Activated T-helper 17 cell treated with anti-CD3 and anti-CD28 coated beads, Interleukin-2, amount 50 U/mL, for 72 hours (primary cell): ENCODE measurements around the gene QSOX2. TPM values are rescaled to one million over a fixed set of nuclear protein-coding genes. Genes with fewer than 3 reads are reported as not detected.

Source experiments
- ATAC-seq: fragments of 150-1000 bp; cut with Tn5 transposase; replicated peaks from 2 replicates; pipeline ENCODE4 v1.10.0; 2021; ENCODE audit warnings: mild to moderate bottlenecking, moderate library complexity
- H3K27ac Mint-ChIP-seq: one replicate; pipeline ENCODE4 v1.8.0; 2022; ENCODE audit warnings: mixed read lengths
- H3K27me3 Mint-ChIP-seq: one replicate; pipeline ENCODE4 v1.8.0; 2022; ENCODE audit warnings: mixed read lengths
- H3K36me3 Mint-ChIP-seq: one replicate; pipeline ENCODE4 v1.8.0; 2022; ENCODE audit warnings: low read depth, mild to moderate bottlenecking, mixed read lengths
- H3K4me1 Mint-ChIP-seq: one replicate; pipeline ENCODE4 v1.8.0; 2022; ENCODE audit warnings: mixed read lengths
- H3K4me3 Mint-ChIP-seq: one replicate; pipeline ENCODE4 v1.8.0; 2022; ENCODE audit warnings: mild to moderate bottlenecking, mixed read lengths
- H3K9me3 Mint-ChIP-seq: one replicate; pipeline ENCODE4 v1.8.0; 2022; ENCODE audit warnings: mixed read lengths
- total RNA-seq, 2 donors: library from RNA; stranded (reverse); gene quantifications; one replicate each; pipeline ENCODE4 v1.2.3, GENCODE V29; 2022

QSOX2 gene
- total RNA-seq, 2 donors from 2014 or later: 25.9 to 28.5 TPM

- ATAC-seq: no peak
- no peaks in the 10 kb centered on the region for H3K9me3 Mint-ChIP-seq
- no peaks in the 10 kb centered on the region for H3K4me1 Mint-ChIP-seq
- H3K27me3 Mint-ChIP-seq: peaks cover 3% of the 10 kb centered on the region
- H3K27ac Mint-ChIP-seq: no peak overlapping the region
- H3K36me3 Mint-ChIP-seq: no peaks in the 10 kb centered on the region
- no peak overlapping the region for H3K4me3 Mint-ChIP-seq
Observed at GRCh38 chr9:136285501-136286358, 40.1 kb upstream of the QSOX2 start.

DNA sequence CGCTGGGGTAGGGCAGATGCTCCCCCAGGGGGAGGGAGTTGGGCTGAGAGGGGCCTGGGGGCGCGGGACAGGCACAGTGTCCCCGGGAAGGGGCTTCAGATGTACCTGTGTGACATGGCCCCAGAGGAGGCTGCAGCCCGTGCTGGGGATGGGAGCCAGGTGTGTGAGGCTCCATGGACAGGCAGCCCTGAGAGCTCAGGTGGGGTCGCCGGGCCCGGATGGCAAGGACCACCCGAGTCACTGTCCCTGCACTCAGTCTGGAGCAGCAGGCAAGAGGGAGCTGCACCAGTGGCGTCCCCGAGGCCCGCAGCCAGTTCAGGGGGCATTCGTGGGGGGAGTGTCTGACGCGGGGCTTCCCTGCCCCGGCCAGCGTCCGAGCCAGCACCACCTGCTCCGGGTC lies 39.3 kb upstream of the QSOX2 start:
- Mint-ChIP-seq H3K9me3 (no peaks in the 10 kb centered on the region), H3K4me1 (no peaks in the 10 kb centered on the region), H3K4me3 (no peak overlapping the region), H3K27ac (no peak overlapping the region), H3K27me3 (peaks cover 3% of the 10 kb centered on the region), H3K36me3 (no peaks in the 10 kb centered on the region)
- ATAC-seq: no peak

DNA sequence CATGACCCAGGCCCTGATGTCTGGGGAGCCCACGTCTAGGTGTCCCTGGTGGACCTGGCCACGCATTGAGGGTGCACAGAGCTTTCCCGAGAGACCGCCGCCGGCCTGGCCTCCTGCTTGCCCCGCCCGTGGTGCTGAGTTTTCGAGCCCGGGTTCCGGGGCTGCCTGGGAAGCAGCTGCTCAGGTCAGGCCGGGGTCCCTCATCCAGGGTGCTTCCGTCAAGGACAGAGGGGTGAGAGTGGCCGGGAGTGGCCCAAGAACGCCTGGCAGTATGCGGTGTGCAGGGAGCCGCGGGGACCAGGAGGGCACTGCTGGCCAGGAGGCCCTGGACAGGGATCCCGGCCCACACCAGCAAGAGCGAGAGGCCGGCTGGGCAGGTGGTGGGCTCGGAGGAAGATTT lies 38.7 kb upstream of the QSOX2 start:
- Mint-ChIP-seq H3K4me3 (no peak overlapping the region), H3K9me3 (no peaks in the 10 kb centered on the region), H3K4me1 (no peaks in the 10 kb centered on the region), H3K27ac (no peak overlapping the region), H3K27me3 (peaks cover 3% of the 10 kb centered on the region), H3K36me3 (no peaks in the 10 kb centered on the region)
- peak; percentile 3 for ATAC-seq

- no peaks in the 10 kb centered on the region for H3K9me3 Mint-ChIP-seq
- no peak overlapping the region for H3K4me3 Mint-ChIP-seq
- H3K36me3 Mint-ChIP-seq: no peaks in the 10 kb centered on the region
- peak; percentile 95 for ATAC-seq
- H3K27ac Mint-ChIP-seq: no peak overlapping the region
- H3K27me3 Mint-ChIP-seq: peaks cover 3% of the 10 kb centered on the region
- H3K4me1 Mint-ChIP-seq: no peaks in the 10 kb centered on the region
Observed at GRCh38 chr9:136283291-136284235, 38.0 kb upstream of the QSOX2 start.

- H3K4me1 Mint-ChIP-seq: no peaks in the 10 kb centered on the region
Observed at GRCh38 chr9:136282272-136282861, 36.8 kb upstream of the QSOX2 start.

GRCh38 chr9:136281421-136282271 lies 36.0 kb upstream of the QSOX2 start:
- Mint-ChIP-seq H3K9me3 (no peaks in the 10 kb centered on the region), H3K4me1 (no peaks in the 10 kb centered on the region), H3K27me3 (peaks cover 2% of the 10 kb centered on the region), H3K36me3 (no peaks in the 10 kb centered on the region), H3K27ac (no peak overlapping the region), H3K4me3 (no peak overlapping the region)
- ATAC-seq: no peak

More at GRCh38 chr9:136282272-136282861, 36.8 kb upstream of the QSOX2 start:
- Mint-ChIP-seq H3K9me3 (no peaks in the 10 kb centered on the region), H3K27me3 (peaks cover 3% of the 10 kb centered on the region), H3K4me3 (no peak overlapping the region), H3K27ac (no peak overlapping the region), H3K36me3 (no peaks in the 10 kb centered on the region)
- no peak for ATAC-seq

DNA sequence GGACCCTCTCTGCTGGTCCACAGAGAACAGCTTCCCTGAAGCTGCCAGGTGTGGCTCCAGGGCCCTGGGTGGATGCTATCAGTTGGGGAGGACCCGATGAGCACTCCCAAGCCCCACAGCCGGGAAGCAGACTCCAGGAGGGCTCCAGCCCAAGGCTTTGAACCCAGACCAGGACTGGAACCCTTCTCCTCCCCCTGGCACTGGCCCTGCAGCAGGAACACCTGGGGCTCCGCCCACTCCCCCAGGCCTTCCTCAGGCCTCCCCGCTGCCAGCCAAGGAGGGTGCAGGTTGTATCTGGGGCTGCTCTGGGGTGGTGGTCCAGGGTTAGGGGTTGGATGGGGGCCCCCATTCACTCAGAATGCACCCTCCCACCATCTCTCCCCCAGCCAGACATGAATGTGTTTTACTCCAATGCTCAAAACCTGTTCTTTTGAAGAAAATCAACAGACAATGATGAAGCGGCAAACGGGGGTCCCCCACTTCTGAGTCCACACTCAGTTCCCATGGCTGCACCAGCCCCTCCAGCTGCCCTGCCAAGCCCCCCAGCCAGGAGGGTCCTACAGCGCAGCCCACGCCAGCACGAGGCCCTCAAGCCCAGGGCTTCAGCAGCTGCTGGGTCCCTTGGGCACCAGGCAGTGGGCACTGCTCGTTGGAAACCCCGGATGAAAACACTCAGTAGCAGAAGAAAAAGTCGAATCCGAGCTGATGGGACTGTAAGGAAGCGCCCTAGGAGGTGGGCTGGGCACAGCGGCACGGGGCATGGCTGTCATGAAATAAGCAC lies 35.1 kb upstream of the QSOX2 start:
- Mint-ChIP-seq H3K27ac (no peak overlapping the region), H3K36me3 (no peaks in the 10 kb centered on the region), H3K27me3 (no peaks in the 10 kb centered on the region), H3K4me1 (no peaks in the 10 kb centered on the region), H3K4me3 (no peak overlapping the region), H3K9me3 (no peaks in the 10 kb centered on the region)
- no peak for ATAC-seq

- H3K27ac Mint-ChIP-seq: no peak overlapping the region
- no peaks in the 10 kb centered on the region for H3K4me1 Mint-ChIP-seq
Observed at GRCh38 chr9:136279471-136279870, 33.9 kb upstream of the QSOX2 start.

GRCh38 chr9:136278894-136279293 lies 33.3 kb upstream of the QSOX2 start:
- Mint-ChIP-seq H3K4me1 (no peaks in the 10 kb centered on the region), H3K9me3 (no peaks in the 10 kb centered on the region), H3K27me3 (peaks cover 4% of the 10 kb centered on the region), H3K27ac (no peak overlapping the region), H3K36me3 (no peaks in the 10 kb centered on the region), H3K4me3 (no peak overlapping the region)
- no peak for ATAC-seq

More at GRCh38 chr9:136279471-136279870, 33.9 kb upstream of the QSOX2 start:
- Mint-ChIP-seq H3K9me3 (no peaks in the 10 kb centered on the region), H3K36me3 (no peaks in the 10 kb centered on the region), H3K27me3 (peaks cover 4% of the 10 kb centered on the region), H3K4me3 (no peak overlapping the region)
- ATAC-seq: no peak

GRCh38 chr9:136278221-136278620 lies 32.6 kb upstream of the QSOX2 start:
- peaks cover 7% of the 10 kb centered on the region for H3K27me3 Mint-ChIP-seq
- H3K4me3 Mint-ChIP-seq: no peak overlapping the region
- no peak for ATAC-seq
- no peak overlapping the region for H3K27ac Mint-ChIP-seq
- no peaks in the 10 kb centered on the region for H3K4me1 Mint-ChIP-seq
- no peaks in the 10 kb centered on the region for H3K36me3 Mint-ChIP-seq
- no peaks in the 10 kb centered on the region for H3K9me3 Mint-ChIP-seq

- no peaks in the 10 kb centered on the region for H3K4me1 Mint-ChIP-seq
- H3K4me3 Mint-ChIP-seq: no peak overlapping the region
- no peaks in the 10 kb centered on the region for H3K9me3 Mint-ChIP-seq
- H3K36me3 Mint-ChIP-seq: no peaks in the 10 kb centered on the region
- H3K27me3 Mint-ChIP-seq: peaks cover 7% of the 10 kb centered on the region
- no peak for ATAC-seq
- no peak overlapping the region for H3K27ac Mint-ChIP-seq
Observed at GRCh38 chr9:136277746-136278145, 32.1 kb upstream of the QSOX2 start.

DNA sequence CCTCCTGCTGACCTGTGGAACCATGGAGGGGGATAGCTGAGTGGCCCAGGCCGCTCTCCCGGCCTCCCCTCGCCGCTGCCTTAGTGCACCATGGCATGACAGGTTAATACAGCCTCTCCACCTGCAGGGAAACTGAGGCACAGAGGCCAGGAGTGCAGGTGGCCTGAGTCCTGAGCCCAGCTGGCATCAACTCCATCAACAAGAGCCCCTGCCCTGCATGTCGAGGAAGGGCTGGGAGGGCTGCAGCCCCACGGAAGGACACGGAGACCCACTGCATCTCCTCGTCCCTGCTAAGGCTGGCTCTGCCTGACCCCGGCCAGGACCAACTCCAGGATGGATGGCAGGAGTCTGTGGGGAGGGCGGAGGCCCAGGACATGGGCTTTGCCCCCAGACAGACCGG lies 31.1 kb upstream of the QSOX2 start:
- no peak overlapping the region for H3K4me3 Mint-ChIP-seq
- no peaks in the 10 kb centered on the region for H3K36me3 Mint-ChIP-seq
- peaks cover 7% of the 10 kb centered on the region for H3K27me3 Mint-ChIP-seq
- no peak overlapping the region for H3K27ac Mint-ChIP-seq
- no peak for ATAC-seq
- H3K4me1 Mint-ChIP-seq: no peaks in the 10 kb centered on the region
- H3K9me3 Mint-ChIP-seq: no peaks in the 10 kb centered on the region
